Stimulated activated CD4-positive, alpha-beta T cell treated with anti-CD3 and anti-CD28 coated beads, Interleukin-1b, Interleukin-23, amount 100 ng/mL, for 1 hour (primary cell): Measurements from ENCODE around the gene LRRC58.
"Not testable (repeated sequence)": the region's sequence is repeated elsewhere in the genome, so short reads cannot be mapped to it uniquely, and the experiment has no call there.

Source experiments
- DNase-seq, 2 donors: peaks; one replicate each; pipeline ENCODE4 v3.0.0-alpha.2; 2020; ENCODE audit warnings: low read depth in 2 of 2

LRRC58 gene

DNA sequence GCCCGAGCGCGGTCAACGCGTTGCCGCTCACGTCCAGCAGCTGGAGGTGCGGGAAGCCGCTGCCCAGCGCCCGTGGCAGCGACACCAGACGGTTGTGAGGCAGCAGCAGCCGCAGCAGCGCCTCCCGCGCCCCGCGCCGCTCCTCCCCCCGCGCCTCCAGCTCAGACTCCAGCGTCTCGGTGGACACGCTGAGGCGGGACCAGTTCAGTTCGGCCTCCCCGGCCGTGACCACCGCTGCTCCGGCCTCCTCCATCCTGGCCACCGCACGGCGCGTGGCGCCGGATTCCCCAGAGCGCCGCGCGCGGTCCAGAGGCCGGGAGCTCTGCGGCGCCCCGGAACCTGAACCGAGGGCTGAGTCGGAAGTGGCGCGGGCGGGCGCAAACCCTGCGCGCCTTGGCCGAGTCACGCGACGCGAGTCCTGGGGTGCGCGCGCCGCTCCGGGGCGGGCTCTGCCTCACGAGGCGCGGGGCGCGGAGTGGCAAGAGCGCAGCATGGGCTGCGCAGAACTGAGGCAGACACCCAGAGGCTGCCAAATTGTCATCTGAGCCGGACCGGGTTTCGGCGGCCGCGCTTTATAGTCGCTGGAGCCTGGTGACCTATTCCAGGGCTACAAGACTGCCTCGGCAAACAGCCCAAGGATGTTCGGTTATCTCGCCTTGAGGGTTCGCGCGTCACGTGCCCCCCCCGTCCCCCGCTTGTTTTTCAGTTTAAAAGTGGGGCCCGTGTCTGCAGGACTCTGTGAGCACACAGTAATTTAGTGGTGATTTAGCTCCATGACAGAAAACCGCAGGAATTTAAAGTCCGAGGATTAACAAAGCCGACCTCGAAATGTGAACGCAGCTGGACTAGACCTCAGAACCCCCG, at the start of gene LRRC58:
Gene LRRC58 (minus strand): TSS at position 364 of the 864 bp plus-strand sequence. CDS start 111 bp downstream, at position 253.
- peak; percentile 66 to 79 for DNase-seq

DNA sequence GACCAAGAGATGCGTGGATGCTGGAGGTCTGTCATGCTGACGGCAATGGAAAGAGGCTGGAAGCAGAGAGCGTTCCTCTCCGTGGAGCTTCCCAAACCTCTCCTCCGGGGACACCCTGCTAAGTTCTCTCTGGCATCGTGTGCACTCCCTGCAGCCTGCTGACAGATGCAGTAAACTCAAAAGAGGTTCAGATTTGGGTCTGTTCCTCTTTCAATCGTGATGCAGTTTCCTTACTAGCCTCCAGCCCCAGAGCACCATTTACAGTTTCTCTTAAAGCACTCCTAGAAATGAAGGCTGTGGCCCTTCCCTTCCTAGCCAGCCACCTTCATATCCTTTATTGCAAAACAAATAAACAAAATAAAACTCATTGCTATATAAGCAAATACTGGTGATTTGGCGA, 47.3 kb upstream of the LRRC58 start:
- DNase-seq = no peak

DNA sequence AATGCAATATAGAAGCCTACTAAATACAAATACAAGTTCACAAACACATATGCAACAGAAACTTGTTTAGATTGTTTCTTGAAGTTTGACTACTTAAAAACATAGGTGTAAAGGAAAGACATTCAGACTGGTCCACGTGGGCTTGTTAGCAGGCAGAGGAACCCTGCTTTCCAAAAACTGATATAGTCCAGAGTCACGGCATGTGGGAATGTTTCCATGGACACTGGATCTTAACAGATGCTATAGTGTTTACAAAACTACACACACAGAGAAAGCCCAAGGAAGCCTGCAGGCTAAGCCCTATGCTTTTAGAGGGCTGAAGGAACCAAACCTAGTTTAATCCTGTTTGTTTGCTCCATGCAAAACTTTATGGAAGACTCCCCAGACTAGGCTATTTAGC, 45.2 kb upstream of the LRRC58 start:
- no peak for DNase-seq

DNA sequence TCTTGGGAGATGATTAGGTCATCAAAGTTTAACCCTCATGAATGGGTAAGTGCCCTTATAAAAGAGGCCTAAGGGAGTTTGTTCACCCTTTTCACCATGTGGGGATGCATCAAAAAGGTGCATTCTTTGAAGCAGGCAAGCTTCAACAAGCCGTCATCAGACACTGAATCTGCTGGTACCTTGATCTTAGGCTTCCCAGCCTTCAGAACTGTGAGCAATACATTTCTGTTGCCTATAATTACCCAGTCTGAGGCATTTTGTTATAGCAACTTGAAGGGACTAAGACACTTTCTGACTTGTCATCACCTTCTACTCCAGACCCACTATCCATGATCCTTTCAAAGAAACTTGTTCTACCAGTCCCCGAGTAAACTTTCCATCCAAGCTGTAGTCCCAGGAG, 44.6 kb upstream of the LRRC58 start:
- no peak for DNase-seq

DNA sequence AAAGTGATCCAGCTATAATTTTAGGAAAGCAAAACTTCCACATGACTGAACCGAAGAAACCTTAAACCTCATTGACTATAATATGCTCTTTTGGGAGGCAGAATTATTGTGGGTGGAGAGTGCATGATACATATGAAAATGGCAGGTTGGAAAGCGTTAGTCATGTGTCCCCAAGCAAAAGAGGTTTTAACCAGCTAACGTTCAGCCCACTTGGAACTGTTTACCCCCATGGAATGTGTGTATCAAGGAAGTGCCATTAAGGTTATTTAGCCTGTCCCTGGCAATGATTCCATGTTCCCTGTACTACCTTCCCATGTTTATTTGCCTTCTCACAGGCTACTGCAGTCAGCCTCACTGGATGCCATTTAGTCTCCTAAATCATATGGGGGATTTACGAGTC, 44.1 kb upstream of the LRRC58 start:
- DNase-seq = no peak

DNA sequence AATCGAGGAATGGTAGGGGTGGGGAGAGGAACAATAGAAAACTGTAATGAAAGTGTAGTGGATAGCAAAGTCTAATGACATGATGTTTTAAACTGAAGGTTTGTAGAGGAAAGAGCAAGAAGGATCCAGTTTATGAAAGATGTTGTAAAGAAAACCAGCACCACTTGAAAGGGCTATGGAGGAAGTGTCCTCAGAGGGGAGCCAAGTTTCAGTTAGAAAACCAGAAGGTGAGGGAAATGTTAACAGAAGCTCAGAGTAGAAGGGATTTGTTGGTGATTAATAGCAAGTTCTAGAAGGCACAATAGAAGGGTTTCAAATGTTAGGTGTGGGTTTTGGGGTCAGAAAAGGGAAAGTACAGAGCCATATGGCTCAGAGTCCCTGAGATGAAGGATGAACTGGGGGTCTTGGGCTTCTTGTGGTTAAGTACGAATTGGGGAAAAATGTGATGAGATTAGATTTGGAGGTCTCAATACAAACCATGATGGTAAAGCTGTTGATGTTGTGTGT, 33.8 kb upstream of the LRRC58 start:
- DNase-seq = no peak

DNA sequence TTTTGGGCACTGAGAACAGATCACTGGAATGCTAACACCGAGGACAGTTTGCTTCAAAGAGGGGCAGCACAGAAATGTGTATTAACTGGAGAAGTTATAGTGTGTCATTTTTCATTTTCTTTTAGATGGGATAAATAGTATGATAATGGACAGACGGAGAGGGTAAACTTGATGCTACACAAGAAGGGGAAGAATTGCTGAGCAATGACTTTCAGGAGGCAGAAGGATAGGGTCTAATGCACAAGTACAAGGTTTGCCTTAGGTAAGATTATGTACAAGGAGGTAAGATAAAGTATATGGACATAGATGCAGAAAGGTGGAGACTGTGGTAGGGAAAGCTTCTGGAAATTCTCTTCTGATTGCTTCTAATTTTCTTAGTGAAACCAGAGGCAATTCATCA, 32.3 kb upstream of the LRRC58 start:
- DNase-seq = no peak

DNA sequence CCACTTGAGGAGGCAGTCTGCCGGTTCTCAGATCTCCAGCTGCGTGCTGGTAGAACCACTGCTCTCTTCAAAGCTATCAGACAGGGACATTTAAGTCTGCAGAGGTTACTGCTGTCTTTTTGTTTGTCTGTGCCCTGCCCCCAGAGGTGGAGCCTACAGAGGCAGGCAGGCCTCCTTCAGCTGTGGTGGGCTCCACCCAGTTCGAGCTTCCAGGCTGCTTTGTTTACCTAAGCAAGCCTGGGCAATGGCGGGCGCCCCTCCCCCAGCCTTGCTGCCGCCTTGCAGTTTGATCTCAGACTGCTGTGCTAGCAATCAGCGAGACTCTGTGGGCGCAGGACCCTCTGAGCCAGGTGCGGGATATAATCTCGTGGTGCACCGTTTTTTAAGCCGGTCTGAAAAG, 28.8 kb upstream of the LRRC58 start:
- DNase-seq = not testable (repeated sequence)

DNA sequence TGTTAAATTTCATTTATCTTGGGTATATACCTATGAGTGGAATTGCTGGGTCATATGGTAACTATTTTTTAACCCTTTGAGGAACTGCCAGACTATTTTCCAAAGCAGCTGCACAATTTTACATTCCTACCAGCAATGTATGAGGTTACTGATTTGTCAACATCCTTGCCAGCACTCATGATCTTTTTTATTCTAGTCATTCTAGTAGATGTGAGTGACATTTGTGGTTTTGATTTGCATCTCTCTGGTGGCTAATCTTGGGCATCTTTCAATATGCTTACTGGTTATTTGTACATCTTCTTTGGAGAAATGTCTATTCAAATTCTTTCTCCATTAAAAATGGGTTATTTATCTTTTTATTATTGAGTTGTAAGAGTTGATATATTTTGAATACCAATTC, 21.3 kb upstream of the LRRC58 start:
- no peak for DNase-seq

DNA sequence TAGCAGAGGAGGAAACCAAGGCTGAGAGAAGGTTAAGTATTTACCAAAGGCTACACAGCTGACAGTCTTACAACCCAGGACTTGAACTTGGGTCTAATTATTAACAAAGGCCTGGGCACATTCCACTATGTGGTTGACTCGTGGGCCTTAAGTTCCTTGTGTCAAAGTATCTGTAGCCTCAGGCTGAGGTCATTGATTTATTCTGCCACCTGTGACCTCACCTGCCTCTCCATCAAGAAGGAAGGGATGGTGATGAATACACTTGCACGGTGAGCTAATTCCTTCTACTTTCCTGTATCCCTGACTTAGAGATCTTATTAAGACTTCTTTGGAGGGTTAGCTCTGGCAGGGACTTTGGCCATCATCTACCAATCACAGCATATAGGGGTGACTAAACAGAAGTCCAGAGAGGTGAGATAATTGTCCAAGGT, 19.9 kb upstream of the LRRC58 start:
- DNase-seq = no peak

DNA sequence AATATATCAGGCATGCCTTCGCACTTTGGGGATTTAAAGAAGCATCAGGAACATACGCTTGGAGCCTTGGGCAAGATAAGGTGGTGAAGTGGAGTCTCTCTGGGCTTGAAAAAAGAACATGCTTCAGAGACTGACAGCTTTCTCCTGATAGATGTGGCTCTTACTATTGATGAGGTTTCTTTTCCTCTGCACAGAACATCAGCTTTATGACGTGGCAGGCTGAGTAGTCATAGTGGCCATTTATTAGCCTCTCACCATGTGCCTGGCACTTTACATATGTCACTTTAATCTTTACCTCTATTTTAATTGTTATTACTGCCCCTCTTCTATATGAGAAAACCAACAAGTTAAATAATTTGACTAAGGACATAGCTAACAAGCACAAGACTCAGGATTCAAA, 19.0 kb upstream of the LRRC58 start:
- DNase-seq = no peak

DNA sequence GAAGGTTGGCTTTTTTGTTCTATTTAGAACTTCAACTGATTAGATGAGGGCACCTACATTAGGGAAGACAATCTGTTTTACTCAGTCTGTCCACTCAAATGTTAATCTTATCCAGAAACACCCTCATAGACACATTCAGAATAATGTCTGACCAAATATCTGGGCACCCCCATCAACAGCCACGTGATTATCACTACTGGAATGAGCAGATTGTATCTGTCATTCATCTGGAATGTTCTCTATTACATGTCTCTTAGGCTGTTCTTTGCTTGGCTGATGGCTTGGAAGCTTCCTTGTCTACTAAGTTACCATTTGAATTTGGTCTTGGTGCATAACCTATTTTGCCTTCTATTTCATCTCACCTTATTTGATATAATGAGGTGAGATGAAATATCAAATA, 15.7 kb upstream of the LRRC58 start:
- no peak for DNase-seq

DNA sequence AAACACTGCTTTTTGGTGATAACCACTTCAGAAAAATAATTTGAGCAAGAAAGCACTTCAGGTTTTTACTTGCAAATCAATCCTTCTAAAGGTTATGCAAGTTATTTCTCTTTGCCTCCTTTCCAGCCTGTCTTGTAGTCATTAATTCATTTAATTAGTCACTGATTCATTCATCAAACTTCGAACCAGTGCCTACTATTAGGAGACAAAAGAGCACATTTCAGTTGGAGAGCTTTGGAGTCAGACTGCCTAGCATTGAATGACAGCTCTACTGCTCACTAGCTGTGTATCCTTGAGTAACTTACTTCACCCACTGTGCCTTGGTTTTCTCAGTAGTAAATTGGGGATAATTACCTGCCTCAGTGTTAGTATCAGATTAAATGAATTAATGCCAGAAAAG, 14.9 kb upstream of the LRRC58 start:
- DNase-seq = no peak

DNA sequence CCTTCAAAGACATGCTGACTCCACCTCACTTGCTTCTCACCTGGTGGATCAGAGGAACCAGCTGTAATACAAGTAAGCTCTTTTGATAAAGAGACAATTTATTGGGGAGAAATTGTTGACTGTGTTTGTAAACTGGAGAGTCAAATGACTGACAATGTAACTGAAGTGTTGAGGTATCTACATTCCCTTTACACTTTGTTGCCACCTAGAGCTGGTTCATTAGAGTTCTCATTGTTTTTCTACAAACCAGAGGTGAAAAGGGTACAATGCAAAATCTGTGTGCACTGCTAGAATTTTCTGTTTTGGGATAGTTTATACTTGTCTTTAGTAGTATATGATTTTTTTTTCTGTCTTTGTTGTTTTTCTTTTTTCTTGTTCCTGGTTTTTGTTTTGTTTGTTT, 8.7 kb upstream of the LRRC58 start:
- no peak for DNase-seq

DNA sequence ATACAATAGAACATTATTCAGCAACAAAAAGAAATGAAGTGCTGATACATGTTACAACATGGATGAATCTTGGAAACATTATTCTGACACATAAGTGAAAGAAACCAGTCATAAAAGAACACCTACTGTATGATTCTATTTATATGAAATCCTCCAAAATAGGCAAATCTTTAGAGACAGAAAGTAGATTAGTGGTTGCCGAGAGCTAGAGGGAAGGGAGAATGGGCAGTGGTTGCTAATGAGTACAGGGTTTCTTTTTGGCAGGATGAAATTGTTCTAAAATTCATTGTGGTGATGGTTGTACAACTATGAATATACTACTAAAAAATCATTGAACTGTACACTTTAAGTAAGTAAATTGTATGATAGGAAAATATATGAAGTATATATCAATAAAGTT, 6.3 kb upstream of the LRRC58 start:
- DNase-seq = no peak

DNA sequence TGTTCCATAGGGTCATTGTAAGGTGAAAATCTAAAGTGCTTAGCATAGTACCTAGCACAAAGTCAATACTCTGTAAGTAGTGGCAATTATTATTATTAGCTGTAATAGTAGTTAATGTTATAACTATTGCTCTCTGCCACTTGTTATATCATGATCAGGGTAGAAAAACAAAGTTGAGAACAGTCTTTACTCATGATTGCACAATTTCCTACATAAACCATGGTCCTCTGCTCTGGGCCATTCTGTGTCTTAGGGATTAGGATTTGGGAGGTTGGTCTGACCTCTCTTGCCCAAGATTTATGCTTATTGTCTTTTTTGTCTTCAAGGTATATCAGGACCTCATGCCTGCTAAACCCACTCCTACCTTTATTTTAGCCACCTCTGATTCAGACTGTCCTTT, 4.3 kb upstream of the LRRC58 start:
- DNase-seq = no peak

DNA sequence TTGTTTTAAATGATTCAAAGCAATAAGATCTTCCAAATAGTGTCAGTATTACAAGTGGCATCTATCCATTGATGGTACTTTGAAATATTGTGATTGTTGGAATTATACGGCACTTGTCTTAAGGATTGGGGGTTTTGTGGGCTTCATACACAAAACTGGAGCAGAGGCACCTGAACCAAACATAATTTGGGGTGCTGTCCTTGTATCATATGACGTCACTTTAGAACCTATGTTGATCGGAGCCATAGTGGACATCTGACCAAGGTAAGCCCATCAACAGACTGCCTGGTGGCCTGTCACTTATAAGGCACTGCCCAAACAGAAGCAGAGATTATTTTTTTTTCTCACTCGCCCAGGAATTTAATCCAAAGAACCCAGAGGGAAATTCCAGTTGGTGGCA, 2.9 kb upstream of the LRRC58 start:
- no peak for DNase-seq

DNA sequence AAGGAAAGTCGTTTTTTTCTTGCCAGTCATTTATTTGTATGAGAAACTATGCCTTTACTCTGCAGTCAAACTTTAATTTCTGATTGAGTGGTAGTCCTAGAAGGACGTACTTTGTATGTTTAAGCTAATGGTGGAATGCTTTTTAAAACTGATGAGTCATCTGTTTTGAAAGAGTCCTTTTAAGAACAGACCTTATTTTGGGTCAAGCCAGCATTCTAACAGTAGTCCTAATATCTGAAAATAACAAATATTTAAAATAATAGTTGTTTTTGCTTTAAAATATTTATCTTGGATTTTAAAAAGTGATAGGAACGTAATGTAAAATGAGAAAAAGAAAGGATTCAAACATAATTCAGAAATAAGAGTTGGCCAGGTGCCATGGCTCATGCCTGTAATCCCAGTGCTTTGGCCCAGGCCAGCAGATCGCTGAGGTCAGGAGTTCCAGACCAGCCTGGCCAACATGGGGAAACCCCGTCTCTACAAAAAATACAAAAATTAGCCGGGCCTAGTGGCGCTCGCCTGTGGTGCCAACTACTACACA, 1.3 kb upstream of the LRRC58 start:
- no peak for DNase-seq

DNA sequence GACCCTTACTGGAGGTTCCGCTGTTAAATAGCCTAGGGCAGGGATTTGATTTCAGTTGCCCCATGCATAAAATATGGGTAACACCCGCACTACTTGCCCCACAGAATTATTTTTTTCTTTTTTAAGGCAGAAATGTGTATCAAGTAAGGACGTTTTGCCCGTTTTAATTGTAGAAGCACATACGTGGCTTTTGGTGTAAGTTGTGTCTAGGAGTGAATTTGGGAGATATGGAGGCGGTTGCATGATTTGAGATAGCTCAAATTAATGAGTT, 636 bp upstream of the LRRC58 start:
- DNase-seq = no peak

DNA sequence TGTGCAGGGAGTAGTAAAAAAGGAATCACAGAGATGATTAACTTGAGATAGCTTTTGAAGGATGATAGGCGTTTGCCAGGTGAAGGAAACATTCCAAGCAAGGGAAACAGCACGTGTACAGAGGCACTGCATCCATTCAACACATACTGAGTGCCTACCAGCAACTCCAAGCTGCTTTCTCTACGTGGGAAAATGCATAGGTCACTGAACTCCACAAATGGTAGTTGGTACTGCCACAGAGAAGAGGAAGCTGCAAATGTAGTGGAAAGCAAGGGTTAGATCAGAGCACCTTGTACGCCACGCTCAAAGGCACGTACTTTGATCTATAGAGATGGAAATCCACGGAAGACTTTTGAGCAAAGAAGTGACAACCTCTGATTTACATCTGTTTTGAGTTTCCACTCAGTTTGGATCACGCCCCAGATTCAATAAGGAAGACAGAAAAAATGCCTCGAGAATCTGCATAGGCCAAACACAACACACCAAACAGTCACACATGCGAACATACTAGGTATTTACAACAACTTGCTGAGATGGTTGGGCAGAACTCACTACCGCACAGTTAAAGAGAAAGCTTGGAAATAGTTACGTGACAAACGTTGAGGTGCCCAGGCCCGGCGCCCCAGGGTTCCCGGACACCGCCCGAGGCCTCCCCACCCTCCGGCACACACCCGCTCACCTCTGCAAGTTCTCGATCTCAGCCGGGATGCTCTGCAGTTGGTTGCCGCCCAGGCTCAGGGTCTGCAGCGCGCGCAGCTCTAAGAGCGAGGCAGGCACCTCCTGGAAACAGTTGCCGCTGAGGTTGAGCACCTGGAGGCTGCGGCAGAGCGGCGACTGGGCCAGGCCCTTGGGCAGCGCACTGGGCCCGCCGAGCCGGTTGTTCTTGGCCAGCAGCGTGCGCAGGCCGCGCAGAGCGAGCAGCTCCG, 826 bp downstream of the LRRC58 start:
- DNase-seq = no peak

DNA sequence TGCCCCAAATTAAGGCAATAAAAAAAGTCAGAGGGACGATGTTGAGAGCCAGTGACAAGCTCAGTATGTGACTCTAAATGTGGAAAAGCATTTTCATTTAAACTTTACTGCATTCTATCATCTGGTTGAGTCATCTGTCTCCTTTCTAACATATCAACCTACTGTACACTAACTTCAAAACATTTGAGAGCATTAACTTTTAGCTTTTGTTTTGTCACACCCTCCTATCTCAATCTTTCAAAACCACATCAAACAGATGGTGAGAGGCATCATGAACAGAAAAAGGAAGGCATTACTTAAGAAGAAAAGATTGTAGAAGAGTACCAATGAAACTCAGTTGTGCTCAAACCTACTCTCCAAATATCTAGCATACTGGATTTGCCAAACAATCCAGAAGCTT, 4.8 kb downstream of the LRRC58 start:
- DNase-seq = no peak

DNA sequence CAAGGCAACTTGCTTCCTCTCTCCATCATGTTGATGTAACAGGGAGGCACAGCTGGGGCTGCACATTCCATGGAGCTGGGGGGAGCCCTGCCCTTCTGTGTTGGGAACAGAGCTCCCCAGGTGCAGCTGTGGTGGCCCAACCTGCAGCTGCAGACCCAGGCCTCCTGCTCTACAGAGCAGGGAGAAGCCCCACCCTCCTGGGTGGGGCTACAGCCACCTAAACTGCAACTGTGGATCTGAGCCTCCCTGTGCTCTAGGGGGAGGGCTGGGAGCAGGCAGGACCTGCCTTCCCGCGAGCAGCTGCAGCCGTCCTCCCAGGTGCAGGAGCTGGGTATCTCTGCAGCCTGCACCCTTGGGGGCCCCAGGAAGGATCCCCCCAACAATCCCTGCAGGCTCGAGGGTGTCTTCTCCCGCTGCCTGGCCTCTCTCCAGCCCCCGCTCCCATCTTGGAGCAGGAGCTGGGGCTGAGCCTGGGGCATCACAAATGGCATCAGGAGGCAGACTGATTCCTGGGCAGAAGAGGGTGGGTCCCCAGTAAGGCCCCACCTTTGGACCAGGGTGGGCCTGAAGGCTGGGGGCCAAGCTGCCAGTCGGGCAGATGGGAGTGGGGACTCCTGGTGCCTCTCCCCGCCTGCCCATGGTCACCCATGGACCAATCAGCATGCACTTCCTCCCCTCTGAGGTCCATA, 7.4 kb downstream of the LRRC58 start:
- DNase-seq = no peak
